ENCODE measurements around the gene LMTK2.

Gene LMTK2

DNA sequence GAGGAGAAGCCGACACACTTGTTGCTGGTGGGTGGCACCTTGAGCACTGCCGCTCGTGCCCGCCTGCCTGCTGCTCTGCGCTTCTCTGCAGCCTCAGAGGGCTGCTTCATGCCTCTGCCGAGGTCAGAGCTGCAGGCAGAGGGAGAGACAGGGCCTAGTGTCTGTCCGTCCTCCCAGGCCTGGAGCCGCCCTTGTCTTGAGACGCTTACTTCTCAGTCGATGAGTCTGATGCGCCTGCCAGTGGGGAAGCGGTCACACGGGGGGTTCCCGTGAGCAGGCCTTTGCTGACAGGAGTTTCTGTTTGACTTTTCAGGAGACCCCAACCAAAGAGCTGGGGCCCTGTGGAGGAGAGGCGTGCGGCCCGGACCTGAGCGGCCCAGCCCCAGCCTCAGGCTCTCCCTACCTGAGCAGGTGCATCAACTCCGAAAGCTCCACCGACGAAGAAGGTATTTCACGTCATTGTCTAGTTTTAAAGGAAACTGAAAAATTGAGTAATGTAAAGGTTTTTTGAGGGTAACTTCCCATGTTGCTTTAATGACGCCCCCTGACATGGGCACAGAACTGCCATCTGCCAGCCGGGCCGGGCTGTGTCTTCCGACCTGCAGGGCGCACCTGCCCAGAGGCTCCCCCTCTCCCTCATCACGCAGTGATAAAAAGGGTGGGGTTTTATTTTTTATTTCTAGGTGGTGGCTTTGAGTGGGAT lies 96.8 kb downstream of the LMTK2 start:
- no peak for DNase-seq (ENCODE audit: low read depth)

DNA sequence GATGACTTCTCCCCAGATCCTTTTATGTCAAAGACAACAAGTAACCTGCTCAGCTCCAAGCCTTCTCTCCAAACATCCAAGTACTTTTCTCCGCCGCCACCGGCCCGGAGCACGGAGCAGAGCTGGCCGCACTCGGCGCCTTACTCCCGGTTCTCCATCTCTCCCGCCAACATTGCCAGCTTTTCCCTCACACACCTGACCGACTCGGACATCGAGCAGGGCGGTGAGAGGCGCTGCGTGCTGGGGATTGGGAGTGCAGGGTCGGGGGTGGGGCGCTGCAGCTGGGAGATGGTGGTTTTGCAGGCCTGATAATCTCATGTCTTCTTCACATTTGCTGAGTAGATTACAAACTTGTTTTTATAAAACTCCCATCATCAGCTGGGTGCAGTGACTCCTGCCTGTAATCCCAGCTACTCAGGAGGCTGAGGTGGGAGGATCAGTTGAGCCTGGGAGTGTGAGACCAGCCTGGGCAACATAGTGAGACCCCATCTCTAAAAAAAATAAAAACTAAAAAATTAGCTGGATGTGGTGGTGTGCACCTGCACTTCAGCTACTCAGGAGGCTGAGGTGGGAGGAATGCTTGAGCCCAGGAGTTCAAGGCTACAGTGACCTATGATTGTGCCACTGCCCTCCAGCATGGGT lies 97.4 kb downstream of the LMTK2 start:
- no peak for DNase-seq (ENCODE audit: low read depth)

DNA sequence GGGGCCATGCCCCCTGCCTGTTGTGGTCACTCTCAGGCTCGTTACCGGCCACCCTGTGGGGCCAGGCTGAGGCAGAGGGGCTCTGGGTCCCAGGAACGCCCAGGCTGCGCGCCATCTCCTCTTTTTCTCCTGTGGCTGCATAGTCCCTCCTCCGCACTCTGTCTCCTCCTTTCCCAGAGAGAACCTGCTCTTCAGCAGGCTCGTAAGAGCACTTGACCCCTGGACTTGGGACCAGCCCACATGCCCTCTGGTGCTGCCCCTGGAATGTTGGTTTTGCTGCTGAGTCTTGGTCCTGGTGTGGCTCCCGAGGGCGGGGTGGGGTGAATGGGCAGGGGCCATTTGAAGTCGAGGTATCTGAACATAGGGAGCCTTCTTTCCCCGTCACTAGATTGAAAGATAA lies 98.0 kb downstream of the LMTK2 start:
- DNase-seq (ENCODE audit: low read depth), result no peak

DNA sequence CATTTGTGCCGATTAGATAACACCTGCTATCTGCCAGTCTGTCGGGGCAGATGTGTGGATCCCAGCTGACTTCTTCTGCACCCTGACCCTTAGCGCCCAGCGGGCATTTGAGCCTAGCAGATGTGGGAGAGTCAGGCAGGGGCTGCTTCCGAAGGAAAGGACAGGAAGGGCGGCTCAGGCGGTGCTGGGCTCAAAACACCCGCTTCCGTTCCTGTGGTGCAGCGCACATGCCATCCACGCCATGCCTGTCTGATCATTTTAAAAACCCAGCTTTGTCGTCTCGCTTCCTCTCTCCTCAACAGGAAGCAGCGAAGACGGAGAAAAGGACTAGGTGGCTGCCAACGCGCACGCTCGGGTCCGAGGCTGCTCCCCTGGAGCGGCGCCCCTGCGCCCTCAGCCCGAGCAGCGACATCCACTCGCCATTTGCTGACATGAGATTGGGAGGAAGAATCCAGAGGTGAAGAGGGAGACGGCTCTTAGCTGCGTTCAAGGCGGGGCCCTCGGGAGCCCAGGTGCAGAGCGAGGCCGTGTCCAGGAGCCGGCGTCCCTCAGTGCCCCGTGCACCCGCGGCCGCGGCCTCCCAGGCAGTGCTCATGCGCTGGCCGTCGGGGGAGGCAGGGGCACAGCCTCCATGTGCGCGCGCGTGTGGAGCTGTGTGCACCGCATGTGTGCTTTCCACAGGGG lies 98.6 kb downstream of the LMTK2 start:
- no peak for DNase-seq (ENCODE audit: low read depth)

DNA sequence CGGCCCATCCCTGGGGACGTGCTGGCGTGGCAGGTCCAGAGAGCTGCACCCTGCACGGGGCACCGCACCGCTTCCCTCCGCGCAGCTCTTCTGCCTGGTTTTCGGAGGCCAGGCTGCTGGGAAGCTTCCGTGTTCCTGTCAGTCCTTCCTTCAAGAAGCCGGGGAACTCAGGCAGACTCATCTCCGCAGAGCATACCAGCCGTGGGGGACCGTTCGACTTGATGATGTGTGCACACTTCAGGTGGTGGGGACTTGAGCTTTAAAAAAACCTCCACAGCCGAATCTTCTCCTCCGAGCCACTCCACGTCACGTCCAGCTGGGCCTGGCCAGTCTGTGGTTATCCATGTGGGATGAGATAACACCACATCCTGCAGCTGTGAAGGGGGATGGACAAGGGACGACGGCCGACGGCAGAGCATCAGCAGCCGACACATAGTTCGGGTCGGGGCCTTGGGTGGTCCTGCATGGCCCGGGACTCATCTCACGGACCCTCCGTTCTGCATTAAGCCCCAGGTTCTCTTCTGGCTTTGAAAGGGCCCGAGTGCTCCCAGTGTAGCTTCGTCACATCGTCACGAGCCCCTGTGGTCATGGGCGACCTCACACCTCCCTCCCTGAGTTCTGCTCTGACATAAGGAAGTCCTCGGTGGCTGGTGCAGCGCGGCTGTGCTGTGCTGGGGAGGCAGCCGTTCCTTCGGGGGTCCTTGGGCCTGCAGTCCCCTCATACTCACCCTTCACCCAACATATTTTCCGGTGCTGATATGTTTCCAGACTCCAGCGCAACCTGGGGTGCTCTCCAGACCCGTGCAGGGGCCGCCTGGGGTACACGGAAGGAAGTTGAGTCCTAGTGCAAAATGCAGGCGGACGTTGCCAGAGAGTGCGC lies 100.0 kb downstream of the LMTK2 start:
- no peak for DNase-seq (ENCODE audit: low read depth)

DNA sequence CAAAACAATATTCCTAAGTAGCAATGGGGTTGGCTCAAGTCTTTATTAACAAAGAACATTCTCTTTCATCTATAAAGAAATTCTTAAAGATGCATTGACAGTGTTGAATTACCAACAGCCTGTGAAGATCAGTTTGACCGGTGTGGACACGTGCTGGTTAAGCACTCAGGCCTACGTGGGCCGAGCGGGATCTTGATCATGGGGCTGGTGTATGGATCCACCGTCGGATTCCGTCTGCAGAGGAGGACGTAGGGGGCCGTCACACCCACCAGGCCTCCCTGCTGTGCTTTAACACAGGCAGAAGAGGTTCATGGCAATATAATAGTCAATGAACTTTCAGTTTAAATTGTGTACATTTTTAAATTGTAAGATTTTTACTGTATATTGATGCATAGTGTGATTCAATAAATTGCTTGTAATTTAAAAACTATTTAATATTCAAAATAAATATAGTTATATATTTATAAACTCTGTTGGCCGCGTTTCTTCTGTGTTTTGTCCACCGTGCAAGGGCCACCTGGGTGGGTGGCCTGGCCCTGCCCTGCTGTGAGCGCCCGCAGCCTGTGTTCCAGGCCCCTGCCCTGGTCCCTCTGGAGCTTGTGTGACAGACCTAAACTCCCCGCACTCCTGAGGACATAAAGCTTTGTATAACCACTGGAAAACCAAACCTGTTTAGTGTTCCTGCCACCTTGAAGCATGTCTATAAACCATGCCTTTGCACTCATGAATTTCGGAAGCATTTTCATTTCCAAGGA lies 102.7 kb downstream of the LMTK2 start:
- no peak for DNase-seq (ENCODE audit: low read depth)

DNA sequence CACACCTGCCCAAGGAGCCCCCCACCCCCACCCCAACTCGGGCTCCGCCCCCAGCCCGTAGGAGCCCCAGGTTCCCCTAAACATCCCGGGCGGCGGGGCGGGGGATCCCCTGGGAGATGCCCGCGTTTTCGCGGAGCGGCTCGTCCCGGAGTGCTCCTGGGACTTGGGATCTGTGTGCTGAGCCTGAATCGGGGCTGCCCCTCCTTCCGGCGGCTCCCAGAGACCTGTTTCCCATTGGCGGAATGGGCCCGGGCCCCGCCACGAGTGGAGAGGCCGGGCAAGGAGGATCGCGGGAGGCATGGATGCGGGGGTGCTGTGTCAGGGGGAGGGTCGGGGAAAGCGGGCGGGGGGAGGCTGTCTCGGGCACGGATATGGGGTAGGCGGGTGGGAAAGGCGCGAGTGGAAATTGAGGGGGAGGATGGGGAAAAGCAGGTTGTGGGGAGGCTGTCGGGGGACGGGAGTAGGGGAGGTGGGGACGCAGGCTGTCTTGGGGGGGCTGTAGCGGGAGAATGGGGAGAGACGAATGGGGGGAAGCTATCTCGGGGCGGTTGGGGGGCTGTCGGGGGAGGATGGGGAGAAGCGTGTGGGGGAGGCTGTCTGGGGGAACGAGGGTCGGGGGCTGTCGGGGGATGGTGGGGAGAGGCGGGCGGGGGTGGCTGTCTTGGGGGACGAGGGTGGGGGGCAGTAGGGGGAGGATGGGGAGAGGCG lies 104.0 kb downstream of the LMTK2 start:
- DNase-seq (ENCODE audit: low read depth), result no peak

DNA sequence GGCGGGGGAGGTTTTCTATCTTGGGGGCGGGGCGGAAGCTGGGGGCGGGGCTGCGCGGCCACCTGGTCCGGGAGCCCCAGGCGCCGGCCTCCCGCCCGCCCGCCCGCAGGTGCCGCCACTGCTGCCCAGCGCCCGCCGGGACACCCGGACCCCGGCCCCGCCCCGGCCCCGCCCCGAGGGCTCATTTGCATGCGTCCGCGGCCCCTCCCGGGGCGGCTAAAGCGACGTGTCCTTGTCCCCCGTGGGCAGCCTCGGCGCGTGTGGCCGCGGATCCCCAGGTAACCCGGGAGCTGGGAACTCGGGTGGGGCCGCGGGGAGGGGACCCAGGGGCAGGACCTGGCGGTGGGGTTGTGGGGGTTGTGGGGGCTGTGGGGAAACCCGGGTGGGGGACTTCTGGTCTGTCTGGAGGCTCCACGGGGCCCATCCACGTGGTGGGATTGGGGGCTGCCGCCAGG lies 104.6 kb downstream of the LMTK2 start, which contains the start of gene BHLHA15:
BHLHA15 (plus strand) TSS at position 219 of the 455 bp plus-strand sequence. CDS start 871 bp downstream, outside the sequence.
- no peak for DNase-seq (ENCODE audit: low read depth)

DNA sequence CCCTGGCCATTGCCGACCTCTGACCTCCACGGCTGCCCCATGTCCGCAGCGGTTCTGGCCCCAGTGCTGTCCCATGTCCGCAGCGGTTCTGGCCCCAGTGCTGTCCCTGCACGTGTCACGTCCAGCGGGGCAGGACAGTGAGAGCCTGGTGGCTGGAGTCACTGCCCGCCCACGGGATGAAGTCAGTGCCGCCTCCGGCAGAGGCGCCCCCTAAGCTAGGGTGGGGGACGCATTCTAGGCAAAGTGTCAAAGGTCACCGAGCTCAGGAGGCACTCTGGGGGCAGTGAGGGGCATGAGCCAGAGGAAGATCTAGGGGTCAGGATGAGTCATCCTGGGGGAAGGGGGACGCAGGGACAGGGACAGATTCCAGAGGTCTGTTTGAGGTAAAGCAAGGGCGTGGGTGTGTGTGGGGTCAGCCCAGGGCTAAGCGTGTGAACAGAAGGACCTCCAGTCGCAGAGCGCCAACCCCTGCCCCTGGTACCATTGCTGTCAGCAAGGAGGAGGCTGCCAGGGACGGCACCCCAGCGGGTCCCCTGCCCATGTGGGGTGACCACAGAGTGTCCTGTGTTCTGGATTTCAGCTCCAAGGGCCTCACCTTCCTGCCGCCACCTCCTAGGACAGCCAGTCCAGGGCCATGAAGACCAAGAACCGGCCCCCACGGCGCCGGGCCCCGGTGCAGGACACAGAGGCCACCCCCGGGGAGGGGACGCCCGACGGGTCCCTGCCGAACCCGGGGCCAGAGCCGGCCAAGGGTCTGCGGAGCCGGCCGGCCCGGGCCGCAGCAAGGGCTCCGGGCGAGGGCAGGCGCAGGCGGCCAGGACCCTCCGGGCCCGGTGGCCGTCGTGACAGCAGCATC lies 105.2 kb downstream of the LMTK2 start:
- no peak for DNase-seq (ENCODE audit: low read depth)

DNA sequence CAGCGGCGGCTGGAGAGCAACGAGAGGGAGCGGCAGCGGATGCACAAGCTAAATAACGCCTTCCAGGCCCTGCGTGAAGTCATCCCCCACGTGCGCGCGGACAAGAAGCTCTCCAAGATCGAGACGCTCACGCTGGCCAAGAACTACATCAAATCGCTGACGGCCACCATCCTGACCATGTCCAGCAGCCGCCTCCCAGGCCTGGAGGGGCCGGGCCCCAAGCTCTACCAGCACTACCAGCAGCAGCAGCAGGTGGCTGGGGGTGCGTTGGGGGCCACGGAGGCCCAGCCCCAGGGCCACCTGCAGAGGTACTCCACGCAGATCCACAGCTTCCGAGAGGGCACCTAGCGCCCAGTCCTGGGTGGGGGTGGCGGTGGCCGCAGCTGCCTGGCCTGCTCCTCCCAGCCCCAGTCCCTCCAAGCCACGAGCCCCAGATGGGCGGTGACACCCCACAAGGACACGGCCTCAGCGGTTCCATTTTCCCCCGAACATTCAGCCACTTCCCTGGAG lies 105.9 kb downstream of the LMTK2 start:
- DNase-seq (ENCODE audit: low read depth), result no peak

DNA sequence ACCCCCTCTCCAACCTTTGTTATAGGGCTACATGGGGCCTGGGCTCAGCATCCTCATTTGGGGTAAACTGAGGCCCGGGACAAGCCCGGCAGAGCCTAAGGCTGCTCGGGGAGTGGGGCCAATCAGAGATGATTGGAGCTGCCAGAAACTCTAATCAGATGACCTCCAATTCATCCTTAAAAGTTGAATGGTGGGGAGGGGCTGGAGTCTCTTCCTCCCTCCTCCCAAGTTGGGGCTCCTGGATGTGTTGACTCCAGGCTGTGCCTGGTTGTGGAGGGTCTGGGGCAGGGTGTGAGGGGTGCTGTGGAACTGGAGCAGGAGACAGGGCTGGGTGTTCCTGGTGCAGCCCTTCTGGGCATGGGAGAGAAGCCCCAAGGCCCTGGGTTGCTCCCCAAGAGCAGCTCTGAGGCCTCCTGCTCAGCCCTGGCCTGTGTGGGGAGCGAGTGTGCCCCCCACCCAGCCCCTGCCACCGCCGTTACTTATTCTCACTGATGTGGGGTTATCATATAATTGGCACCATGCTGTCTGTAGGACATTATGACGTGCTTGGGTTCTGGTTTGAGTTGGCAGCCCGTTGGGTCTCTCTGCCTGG lies 106.7 kb downstream of the LMTK2 start:
- no peak for DNase-seq (ENCODE audit: low read depth)

DNA sequence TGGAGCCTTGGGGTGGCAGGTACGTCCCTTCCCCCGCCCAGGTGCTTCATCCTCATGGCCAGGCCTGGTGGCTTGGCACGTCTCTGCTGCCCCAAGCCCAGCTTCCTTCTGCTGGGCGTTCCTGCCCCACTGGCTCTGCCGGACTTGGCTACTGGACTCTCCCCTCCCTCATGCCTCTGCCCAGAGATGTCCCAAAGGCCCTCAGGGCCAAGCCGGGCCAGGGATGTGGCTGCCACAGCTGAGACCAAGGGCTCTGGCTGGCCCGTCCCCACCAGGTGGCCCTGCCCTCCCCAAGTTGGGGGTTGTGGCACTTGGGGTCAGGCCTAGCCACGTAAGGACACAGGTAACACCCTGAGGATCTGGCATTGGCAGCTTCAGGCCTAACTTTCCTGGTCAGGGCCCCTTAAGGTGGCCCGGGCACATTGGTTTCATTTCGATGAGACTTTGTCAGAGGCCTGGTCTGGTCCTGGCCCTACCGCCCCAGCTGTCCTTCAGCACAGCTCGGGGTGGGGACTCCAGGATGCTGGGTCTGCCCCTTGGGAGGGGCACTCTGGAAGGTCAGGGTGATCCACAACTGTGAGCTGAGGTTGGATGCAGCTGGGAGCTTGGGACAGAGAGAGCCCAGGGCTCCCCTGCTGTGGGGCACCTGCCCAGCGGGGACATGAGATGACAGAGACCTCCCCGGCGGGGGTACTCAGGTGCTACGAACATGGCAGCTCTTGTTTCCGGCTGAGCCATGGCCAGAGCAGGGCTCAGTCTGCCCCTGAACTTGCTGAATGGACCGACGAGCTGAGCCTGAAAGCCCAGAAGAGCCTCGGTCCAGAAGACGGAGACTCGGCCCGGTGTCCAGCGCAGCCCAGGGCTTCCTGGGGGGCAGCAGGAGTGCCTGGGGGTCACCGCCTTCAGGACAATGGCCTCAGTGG lies 107.5 kb downstream of the LMTK2 start:
- DNase-seq (ENCODE audit: low read depth), result no peak

DNA sequence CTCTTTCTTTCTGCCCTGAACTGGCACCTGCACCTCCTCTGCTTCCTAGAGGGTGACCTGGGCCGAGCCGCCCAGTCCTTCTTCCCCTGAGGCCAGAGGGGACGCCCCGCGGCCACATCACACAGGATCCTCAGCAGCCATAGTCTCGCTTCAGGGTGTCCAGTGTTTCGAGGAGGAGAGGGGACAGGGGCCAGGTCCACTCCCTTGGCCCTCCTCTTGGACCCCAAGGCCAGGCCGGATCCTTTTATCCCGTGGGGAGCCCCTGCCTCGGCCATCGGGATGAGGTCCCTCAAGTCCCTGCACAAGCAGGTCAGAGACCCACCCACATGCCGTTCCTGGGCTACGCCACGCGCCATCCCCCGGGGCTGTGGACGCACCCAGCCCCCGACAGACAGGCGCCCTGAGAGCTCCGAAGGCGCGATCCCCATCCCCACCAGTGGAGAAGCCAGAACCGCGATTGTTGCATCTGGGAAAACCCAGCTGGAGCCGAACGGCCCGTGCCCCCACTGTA lies 108.2 kb downstream of the LMTK2 start:
- no peak for DNase-seq (ENCODE audit: low read depth)

DNA sequence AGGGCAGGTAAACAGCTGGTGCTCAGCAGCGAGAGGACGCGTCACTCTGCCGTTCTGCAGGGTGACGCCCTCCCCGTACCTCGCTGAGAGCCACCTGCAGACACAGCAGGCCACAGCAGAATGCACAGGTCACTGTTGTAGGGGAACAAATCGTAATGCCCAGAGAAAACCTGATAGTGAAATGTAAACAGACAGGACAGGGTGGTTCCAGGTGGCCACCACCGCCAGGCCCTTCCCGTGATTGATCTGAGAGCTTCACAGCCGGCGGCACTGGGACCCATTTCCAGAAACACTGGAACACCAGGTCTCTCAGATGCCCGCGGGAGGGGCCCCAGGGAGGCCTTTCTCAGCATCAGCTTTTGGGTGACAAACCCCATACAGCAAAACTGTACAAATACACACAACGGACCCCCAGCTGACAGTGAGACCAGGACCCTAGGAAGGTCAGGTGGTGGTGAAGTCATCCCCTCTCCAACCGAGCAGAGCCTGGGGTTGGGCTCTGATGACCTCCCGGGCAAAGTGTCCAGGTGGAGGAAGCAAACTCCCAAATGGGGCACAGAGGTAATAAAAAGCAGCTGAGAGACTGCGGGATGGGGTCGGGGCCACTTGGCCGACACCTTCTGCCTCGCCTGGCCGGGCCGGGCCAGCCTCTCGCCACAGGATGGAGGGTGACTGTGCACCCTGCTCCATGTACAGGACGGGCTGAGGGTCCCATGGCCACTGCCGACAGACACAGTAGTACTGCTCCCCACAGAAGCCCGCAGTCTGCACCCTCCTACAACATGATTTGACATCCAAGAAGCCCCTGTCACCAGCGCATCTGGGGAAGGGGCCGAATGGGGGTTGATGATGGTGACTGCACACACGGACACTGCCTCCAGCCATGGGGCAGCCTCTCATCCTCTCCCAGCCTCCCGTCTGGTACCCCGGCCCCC lies 109.2 kb downstream of the LMTK2 start:
- no peak for DNase-seq (ENCODE audit: low read depth)

DNA sequence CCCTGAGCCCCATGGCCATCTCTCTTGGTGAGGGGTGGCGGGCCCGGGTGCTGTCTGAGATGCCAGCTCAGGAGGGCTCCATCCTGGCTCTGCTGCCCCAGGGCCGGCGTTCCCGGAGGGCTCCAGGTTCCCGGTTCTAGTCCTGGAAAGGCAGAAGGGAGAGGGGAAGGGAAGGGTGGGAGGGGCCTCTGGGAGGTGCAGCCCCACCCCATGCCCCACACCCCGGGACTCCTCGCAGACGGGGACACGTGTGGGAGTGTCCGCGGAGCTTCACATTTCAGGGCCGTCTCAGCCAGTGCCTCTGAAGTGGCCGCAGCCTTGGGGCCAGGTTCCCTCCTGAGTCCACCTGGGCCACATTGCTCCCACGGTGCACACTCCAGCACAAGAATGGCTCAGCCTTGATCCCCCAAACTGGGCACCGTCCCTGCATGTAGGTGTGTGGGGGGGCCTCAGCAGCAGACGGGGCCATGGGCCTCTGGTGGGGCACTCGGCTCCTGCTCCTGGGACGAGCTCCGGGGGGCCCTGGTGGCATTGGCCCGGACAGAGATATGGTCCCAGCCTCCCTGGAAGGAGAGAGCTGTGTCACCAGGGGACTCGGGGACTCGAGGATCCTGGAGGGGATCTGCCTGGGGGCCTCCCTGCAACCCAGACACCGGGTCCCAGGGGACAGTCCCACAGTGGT lies 110.4 kb downstream of the LMTK2 start:
- DNase-seq (ENCODE audit: low read depth), result no peak
